Measurements from ENCODE around the gene AGAP1. TPM values are rescaled to one million over a fixed set of nuclear protein-coding genes. Genes with fewer than 3 reads are reported as not detected.

AGAP1 gene
- total and polyA plus RNA-seq, 11 donors: 5.9 to 21.6 (median 18.9) TPM

- H3K27me3 ChIP-seq: no peaks in the 10 kb centered on the region
- no peak for ATAC-seq
- TF ChIP-seq POLR2A (IDR thresholded peaks at IDR 0.05) (no peak), CTCF (IDR thresholded peaks at IDR 0.05) (no peak)
- H3K36me3 ChIP-seq: peaks cover 0 to 6% (median 0%) of the 10 kb centered on the region in 9 donors
- no peak overlapping the region for H3K4me3 ChIP-seq
- H3K9me3 ChIP-seq: peaks cover 0 to 4% (median 0%) of the 10 kb centered on the region in 12 donors
- intact Hi-C loops (cut with DNase I): loop anchor here in 1 of 10 donors (10.0 kb wide), 1 partner anchor 136 kb away; no protein-coding TSS in a partner anchor
- no peak overlapping the region for H3K27ac ChIP-seq
- H3K4me1 ChIP-seq: no peaks in the 10 kb centered on the region
- WGBS, 4 donors: 92 to 97% (median 95%) methylated on average over 4 of the region's 4 CpGs
- no peak for DNase-seq
Measured at GRCh38 chr2:235898766-235899165, 404.9 kb downstream of the AGAP1 start.

- Histone ChIP-seq H3K4me1 (no peaks in the 10 kb centered on the region), H3K9me3 (peaks cover 0 to 4% (median 0%) of the 10 kb centered on the region in 12 donors), H3K36me3 (peaks cover 0 to 6% (median 0%) of the 10 kb centered on the region in 9 donors), H3K27me3 (no peaks in the 10 kb centered on the region), H3K27ac (no peak overlapping the region), H3K4me3 (no peak overlapping the region)
- DNase-seq: no peak
- TF ChIP-seq CTCF (IDR thresholded peaks at IDR 0.05) (no peak), POLR2A (IDR thresholded peaks at IDR 0.05) (no peak)
- no peak for ATAC-seq
- intact Hi-C loops (cut with DNase I): no loop called here
- 56 to 93% (median 83%) methylated on average over 1 of the region's 1 CpG for WGBS, 4 donors
Measured at GRCh38 chr2:235900631-235901030, 406.8 kb downstream of the AGAP1 start.

GRCh38 chr2:235901243-235901642 lies 407.4 kb downstream of the AGAP1 start:
- Histone ChIP-seq H3K27ac (no peak overlapping the region), H3K9me3 (no peaks in the 10 kb centered on the region), H3K27me3 (no peaks in the 10 kb centered on the region), H3K36me3 (peaks cover 0 to 5% (median 0%) of the 10 kb centered on the region in 9 donors), H3K4me3 (no peak overlapping the region), H3K4me1 (no peaks in the 10 kb centered on the region)
- 91 to 100% (median 93%) methylated on average over 1 of the region's 1 CpG for WGBS, 4 donors
- ATAC-seq: no peak
- intact Hi-C loops (cut with DNase I): no loop called here
- DNase-seq: no peak
- no peak for TF ChIP-seq POLR2A (IDR thresholded peaks at IDR 0.05)
- no peak for TF ChIP-seq CTCF (IDR thresholded peaks at IDR 0.05)

GRCh38 chr2:235903782-235904584 lies 410.1 kb downstream of the AGAP1 start:
- DNase-seq (no peak), ATAC-seq (no peak)
- no peaks in the 10 kb centered on the region for H3K27me3 ChIP-seq
- intact Hi-C loops (cut with DNase I): no loop called here
- TF ChIP-seq POLR2A (IDR thresholded peaks at IDR 0.05): no peak
- no peak for TF ChIP-seq CTCF (IDR thresholded peaks at IDR 0.05)
- H3K9me3 ChIP-seq: no peaks in the 10 kb centered on the region
- WGBS, 4 donors: 88 to 90% (median 88%) methylated on average over 21 of the region's 21 CpGs
- no peaks in the 10 kb centered on the region for H3K4me1 ChIP-seq
- H3K27ac ChIP-seq: no peak overlapping the region
- no peak overlapping the region for H3K4me3 ChIP-seq
- peaks cover 0 to 6% (median 3%) of the 10 kb centered on the region in 9 donors for H3K36me3 ChIP-seq

All from heart left ventricle (tissue), 16 donors.